ENCODE data around the gene KRTAP5-7.
"Not testable (repeated sequence)": the region's sequence is repeated elsewhere in the genome, so short reads cannot be mapped to it uniquely, and the experiment has no call there.

KRTAP5-7 gene

GRCh38 chr11:71575723-71576424 lies 48.8 kb downstream of the KRTAP5-7 start:
- Histone ChIP-seq H3K4me3 (no peak overlapping the region), H3K27ac (no peak overlapping the region)
- TF ChIP-seq, protein P1, sequence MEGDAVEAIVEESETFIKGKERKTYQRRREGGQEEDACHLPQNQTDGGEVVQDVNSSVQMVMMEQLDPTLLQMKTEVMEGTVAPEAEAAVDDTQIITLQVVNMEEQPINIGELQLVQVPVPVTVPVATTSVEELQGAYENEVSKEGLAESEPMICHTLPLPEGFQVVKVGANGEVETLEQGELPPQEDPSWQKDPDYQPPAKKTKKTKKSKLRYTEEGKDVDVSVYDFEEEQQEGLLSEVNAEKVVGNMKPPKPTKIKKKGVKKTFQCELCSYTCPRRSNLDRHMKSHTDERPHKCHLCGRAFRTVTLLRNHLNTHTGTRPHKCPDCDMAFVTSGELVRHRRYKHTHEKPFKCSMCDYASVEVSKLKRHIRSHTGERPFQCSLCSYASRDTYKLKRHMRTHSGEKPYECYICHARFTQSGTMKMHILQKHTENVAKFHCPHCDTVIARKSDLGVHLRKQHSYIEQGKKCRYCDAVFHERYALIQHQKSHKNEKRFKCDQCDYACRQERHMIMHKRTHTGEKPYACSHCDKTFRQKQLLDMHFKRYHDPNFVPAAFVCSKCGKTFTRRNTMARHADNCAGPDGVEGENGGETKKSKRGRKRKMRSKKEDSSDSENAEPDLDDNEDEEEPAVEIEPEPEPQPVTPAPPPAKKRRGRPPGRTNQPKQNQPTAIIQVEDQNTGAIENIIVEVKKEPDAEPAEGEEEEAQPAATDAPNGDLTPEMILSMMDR (IDR thresholded peaks at IDR 0.05): no peak
- no peak for DNase-seq (ENCODE audit: low spot score)

DNA sequence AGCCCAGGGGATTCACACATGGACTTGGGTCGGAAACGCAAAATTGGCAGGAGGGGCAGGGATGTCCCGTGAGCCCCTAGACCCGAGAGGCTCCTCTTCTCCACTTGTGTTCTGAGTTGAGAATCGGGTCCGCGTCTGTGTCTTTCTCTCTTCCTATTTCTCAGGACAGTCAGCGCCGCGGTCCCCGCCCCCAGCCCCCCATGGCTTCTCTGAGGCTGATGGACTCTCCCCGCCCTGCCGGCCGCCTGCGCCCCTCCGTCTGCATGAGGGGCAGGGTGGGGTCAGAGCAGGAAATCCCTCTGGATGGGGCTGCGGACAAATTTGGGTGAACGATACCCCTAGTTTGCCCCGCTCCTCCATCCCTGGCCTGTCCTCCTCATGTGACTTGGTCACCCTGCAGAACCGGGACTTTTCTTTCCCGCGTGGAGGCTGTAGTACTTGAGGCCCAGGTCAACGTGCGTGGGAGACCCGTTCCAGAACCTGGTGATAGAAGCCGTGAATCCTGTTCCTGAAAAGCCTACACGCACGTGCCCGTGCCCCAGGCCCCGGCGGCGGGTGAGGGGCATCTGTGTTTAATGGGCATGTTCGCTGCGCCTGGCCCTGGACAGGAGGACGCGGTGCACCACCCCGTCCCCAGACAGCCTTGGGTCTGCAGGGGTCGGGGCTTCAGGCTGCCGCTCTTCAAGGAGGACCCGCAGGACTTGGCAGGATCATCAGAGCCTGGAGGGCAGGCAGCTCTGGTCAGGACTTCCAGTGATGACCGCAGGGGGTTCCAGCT lies 49.8 kb downstream of the KRTAP5-7 start:
- H3K27ac ChIP-seq; DNase-seq (ENCODE audit: low spot score); H3K4me3 ChIP-seq: not testable (repeated sequence)

GRCh38 chr11:71577469-71578004 lies 50.5 kb downstream of the KRTAP5-7 start:
- no peak for DNase-seq (ENCODE audit: low spot score)
- H3K27ac ChIP-seq: no peak overlapping the region
- TF ChIP-seq, protein P1 (IDR thresholded peaks at IDR 0.05): no peak
- no peak overlapping the region for H3K4me3 ChIP-seq
